Measurements from ENCODE around the gene SNED1.
"Not testable (repeated sequence)": the region's sequence is repeated elsewhere in the genome, so short reads cannot be mapped to it uniquely, and the experiment has no call there.

Gene SNED1

DNA sequence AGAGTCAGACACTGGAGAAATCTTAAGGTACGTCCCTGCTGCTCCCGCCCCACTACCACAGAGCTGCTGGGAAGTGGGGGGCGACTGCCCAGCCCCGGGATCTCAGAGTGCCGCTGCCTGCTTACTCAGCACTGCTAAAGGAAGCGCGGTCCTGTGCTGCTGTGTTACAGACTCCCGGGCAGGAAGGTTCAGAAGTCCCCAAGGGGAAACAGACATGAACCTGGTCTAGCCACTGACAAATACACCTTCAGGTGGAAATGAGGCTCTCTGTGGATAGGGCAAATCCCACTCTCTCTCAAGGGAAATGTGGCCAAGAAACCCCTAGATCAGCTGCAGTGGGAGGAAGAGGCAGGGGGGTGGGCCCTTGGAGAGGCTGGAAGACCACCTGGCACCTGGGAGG lies 90.0 kb downstream of the SNED1 start:
- no peak for DNase-seq

DNA sequence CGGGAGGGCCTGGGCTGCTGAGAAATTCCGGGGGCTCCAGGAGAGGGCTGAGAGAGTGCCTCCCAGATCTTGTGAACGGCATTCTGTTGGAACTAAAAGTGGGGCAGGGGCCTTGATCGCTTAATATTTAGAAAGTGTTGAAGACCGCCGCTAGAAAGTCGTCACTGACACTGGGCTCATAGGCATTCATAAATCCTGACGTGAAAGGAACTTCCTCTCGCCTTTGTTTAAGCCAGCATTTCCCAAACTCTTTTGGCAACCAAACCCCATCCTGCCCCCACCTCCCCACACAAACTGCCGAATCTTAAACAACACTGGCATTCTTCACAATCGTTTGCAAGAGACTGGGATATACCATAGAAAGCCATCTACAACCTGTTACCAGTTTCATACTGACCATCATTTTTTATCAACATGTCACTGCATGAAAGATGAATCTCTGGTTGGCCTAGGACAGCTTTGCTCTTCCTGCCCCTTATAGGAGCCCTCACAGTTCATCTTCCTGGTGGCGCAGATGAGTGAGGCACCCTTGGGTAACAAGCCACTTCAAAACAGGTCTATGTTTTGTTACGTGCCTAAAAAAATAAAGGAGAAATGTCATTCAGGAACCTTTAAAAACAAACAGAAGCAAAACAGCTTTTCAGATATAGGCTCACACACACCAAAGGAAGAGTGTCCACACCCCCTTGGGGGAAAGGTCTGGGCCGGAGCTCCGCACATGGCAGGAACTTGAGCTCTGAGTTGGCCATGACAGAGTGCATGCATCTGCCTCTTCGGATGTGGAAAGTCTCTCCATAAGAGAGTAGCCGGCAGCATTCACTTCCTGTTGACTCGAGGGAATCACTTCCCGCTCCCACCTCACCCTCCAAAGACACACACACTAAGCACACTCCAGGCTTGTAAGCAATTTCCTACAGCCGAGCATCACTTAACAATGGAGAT lies 90.6 kb downstream of the SNED1 start:
- DNase-seq: no peak

DNA sequence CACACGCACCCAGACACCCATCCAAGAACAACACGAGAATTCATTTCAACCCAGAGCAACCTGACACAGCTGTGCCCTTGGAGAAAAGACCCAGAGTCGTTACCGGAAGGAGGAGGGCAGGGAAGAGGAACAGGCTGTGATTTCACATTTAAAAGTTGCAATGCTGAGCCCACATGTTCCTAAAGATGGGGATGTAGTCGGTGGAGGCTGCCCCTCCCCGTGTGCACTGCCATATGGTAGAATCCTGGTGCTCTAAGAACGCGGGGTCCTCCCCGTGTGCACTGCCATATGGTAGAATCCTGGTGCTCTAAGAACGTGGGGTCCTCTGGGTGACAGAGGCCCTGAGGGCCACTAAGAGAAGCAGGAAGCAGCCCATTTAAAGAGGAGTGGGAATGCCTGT lies 92.8 kb downstream of the SNED1 start:
- DNase-seq: no peak

DNA sequence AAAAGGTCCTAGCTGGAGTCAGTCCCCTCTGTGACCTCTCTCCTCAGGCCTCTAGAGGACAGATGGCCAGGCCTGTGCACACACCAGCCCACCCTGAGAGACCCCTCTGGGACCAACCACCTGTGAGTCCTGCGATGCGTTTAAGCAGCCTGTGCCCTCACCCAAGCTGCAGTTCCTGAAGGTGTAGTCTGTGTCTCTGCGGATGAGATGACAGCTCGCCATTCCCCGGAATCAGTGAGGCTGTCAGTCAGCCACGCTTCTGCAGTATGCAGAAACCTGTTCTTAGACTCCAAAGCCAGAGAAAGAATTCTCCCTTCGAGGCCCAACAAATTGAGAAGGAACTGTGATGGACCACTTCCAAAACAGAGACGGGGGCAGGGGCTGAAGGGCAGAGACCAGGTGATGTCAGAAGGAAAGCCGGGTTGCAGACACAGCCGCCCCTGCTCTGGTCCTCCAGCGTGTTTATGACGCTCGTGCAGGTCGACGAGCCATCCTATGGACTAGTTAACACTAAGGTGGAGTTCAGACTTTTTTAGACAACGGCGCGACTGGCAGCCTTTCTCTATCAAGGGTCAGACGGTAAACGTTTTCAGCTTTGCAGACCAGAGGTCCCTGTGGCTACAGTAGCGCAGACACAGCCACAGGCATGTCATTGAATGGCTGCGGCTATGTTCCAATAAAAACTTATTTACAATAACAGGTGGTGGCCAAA lies 93.5 kb downstream of the SNED1 start:
- DNase-seq: no peak

DNA sequence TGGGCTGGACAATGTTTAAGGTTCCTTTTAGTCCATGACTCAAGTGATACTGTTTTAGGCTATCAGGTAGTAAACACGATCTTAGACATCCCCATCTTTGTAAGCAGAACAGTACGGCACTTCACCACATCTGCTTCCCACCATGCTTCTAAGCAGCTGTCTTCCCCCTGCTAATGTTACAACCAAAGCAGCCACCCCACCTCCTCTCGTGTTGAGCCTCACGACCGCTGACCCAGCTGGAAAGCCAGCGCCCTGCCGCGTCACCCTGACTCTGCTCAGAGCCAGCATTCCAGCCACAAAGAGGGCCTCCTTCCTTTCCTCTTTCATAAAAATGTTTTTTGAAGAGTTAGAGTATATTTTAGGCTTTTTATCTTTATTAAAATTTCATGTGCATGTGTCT lies 94.3 kb downstream of the SNED1 start:
- no peak for DNase-seq

DNA sequence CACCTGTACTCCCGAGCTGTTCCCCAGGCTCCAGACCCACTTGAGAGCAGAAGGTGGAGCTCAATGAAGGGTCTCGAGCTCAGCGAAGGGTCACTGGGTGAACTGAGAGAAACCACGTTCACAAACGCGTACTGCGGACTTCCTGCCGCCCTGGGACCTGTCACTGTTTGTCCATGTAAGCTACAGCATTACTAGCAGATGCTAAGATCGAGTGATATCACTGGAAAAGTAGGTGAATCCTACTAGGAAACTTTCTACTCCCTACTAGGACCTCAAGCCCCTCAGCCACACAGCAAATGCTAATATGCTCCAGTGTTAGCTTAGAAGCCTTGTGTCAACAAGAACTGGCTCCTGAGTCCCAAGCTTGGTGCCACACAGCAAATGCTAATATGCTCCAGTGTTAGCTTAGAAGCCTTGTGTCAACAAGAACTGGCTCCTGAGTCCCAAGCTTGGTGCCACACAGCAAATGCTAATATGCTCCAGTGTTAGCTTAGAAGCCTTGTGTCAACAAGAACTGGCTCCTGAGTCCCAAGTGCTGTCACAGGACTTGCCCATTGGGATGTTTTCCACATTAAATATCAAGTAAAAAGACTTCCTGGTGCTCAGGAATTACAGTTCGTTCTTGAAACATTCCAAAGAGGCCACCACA lies 94.8 kb downstream of the SNED1 start:
- DNase-seq: not testable (repeated sequence)

DNA sequence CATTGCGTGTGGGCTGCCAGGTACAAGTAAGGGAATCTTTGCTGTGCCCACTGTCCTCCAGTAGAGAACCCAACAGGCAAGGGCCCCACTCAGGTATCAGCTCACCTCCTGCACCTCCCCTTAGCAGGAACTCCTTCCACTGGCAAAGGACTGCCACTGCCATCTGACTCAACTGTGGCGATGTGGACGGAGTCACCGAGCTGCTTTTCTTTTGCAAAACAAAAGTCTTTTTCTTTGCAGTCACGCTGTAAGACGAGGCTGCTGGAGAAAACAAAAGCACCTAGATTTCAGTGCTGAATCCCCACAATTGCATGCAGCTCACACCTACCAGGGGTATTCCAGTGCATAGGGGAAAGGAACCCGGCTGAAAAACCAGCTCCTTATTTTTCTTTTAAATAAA lies 95.8 kb downstream of the SNED1 start:
- no peak for DNase-seq

DNA sequence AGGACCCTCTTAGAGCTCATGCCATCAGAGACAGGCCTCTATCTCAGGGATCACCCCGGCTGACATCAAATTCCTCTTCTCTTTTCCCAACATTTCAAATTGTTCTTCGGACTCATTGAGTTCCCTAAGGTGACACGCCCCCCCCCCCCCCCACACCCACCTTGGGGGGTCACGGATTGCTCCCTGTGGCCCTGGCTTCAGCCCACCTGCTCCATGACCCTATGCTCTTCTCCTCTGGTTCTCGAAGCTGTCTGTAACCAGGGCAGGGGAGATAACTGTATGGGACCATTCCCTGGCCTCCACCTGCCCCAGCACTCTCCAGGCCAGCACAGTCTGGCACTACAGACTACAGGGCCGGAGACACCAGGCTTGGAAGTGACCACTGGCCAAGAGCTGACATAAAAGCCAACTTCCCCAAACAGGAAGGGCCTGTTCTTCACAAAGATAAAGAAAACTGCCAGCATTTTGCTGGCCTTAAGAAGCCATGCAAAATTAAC lies 96.6 kb downstream of the SNED1 start:
- DNase-seq: no peak

DNA sequence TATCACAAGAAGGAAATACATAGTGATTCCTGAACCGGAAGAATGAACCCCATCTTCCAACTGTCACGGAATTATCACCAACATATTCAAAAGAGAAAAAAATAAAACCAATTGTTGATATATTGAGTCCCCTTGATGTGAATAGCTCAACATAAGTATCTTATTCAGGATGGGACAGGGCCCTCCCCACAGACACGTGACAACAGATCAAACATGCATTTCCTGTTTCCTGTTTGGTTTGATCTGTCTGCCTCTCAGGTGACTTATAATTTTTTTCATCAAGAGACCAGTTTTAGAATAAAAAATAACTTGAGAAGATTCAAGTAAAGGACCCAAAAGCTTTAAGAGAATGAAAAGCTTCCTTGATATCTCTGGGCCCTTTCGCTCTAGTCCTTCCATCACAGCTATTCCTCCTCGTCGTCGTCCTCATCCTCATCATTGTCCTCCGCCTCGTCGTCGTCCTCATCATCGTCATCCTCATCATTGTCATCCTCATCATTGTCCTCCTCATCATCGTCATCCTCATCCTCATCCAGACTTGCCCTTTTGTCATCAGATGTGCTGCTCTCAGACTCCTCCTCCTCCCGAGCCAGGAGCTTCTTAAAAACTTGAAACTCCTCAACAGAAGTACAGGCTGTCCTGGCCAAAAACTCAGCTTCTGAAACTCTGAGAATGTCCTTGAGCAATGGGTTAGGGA lies 97.3 kb downstream of the SNED1 start:
- no peak for DNase-seq

DNA sequence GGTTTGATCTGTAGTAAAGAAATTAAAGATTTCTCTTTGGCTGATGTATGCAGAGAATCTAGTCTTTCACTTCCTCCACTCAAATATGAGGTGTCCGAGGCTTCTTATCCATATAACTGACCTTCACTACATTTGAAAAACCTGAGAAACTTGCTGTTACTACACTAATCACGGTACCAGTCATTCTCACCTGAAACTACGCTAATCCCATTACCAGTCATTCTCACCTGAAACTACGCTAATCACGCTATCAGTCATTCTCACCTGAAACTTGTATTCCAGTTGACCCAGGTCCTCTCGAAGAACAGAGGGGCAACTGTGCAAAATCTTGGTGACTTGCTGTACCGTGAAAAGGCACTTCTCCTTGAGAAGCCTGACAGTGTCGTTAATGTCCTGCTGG lies 98.6 kb downstream of the SNED1 start:
- DNase-seq: no peak

DNA sequence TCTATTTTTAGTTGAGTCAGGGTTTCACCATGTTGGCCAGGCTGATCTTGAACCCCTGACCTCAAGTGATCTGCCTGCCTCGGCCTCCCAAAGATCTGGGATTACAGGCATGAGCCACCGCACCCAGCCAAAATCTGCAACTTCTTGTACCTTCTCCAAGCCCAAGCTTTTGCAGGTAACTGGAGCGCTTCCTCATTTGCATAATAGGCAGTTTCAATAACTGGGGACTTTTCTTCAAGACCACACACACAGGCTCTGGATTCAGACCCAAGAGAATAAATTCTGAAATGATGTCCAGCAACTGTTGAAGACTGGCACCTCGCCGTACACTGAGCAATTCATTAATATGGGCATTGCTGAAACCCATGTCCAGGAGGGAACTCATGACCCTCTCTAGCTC lies 100.8 kb downstream of the SNED1 start:
- DNase-seq: no peak

DNA sequence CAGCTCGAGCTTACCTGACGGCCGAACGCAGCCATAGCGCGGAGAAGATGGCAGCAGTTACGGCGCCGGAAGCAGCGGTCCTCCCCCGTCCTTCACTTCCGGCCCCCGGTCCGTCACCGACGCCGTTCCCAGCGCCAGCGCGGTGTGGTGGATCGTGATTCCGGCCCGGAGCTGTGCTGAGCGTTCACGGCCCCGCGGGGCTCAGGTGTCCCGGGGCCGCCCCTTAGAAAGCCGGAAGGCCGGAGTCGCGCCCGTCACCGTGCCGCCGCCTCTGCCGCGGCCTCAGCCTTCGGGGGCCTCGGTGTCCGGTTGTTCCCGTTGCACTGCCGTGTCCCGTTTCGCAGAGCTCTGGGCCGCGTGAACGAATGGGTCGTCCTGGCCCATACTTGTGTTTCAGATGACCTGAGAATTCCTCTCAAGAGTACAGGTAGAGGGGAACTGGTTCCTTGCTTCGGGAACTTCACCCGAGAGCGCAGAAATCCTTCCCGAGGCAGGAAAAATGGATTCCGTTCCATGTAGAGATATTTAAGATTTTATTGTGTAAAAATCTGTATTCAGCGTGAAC lies 103.9 kb downstream of the SNED1 start, which contains the start of gene MTERF4:
Gene MTERF4, minus strand, starts transcription at position 49 of the 565 bp plus-strand sequence. Its CDS starts 14 bp downstream, at position 35.
- peak; percentile 86 for DNase-seq

DNA sequence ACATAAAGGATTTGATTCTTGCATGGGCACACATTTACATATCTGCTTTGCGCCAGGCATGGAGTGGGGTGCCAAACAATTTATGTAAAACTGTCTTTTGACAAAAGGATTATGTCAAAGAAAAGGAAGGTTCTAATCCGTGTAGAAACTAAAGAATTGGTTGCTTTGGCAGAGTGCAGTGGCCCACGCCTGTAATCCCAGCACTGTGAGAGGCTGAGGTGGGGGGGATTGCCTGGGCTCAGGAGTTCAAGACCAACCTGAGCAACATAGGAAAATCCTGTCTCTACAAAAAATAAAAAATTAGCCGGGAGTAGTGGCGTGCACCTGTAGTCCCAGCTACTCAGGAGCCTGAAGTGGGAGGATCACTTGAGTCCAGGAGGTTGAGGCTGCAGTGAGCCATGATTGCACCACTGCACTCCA lies 104.8 kb downstream of the SNED1 start:
- DNase-seq: no peak

DNA sequence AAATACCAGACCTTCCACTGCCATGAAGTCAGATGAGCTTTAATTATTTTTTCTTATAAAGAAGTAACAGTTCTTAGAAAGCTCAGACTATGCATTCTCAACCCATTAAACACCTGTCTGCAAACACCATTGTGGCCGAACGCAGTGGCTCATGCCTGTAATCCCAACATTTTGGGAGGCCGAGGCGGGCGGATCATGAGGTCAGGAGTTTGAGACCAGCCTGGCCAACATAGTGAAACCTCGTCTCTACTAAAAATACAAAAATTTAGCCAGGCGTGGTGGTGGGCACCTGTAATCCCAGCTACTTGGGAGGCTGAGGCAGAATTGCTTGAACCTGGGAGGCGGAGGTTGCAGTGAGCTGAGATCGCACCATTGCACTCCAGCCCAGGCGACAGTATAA lies 106.2 kb downstream of the SNED1 start:
- not testable (repeated sequence) for DNase-seq

DNA sequence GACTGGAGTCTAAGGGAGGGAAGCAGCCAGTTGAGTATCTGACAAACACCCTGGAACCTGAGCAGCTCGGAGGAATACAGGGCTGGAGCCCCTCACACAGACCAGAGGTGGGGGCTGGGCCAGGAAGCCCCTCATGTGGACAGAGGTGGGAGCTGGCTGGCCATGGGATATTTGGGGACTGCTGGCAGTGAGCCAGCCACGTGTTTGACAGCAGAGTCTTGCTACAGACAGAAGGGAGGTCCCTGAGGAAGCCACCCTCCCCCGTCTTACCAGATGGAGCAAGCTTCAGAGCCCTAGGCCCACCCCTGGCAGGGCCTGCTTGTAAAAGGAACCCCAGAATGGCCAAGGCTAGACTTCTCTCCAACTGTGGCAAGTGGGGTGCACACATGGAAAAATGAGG lies 107.2 kb downstream of the SNED1 start:
- DNase-seq: no peak

DNA sequence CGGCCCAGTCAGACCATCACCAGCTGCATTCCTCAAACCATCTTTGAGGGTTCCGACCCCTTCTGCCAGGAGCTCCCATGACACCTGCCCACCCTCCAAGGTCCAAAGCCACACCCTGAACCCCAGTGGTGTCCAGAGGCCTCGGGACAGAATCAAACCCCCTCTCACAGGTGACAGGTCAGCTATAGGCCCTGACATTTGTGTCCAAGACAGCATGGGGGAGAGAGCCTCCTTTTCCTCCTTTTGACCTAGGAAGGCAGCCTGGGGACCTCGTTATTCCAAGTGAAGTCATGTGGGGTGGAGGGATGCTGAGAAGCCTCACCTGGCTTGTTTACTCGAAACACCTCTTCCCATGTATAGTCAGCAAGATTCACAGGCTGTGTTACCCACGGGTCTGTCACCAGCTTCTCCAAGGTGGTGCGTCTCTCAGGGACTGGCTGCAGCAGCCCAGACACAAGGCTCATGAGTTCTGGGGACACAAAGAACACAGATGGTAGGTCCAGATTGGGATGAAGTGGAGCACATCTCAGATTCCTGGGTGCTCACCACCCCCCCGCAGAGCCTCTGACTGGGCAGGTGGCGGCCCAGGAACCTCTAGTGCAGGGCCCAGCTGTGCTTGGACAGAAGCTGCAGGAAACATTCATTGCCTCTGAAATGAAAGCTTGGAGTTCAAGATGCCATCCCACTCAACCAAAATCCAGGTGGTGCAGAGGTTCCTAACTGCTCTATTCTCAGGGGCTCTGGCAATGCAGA lies 108.8 kb downstream of the SNED1 start:
- DNase-seq: no peak

DNA sequence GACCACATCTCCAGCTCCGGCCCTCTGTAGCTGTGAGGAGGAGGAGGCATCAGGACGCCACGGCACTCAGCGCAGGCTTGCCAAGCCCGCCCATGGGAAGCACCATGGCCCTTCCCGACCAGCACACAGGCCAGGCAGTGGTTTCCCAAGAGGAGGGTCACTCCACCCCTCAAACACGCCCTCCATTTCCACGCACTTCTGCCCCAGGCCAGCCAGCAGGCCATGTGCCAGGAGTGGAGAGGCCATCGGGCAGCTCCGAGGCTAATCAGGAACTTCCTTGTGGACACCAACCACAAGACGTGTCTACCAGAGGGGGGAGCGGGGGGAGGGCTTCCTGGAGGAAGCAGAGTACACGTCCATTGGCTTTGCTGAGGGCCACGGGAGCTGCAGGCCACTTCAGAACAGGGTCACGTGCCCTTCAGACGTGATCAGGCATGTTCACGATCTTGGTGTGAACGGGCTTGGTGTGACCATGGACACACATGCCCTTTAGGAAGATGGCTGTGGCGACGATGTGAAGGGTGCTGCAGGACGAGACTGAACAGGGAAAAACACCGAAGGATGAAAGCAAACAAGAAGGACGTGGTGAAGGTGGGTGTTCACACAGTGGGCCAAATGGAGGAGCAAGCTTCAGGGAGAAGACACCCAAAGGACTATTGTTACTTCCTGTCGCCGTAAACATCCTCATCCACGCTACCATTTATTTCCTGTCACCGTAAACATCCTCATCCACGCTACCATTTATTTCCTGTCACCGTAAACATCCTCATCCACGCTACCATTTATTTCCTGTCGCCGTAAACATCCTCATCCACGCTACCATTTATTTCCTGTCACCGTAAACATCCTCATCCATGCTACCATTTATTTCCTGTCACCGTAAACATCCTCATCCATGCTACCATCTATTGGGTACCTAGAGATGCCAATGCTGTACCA lies 110.1 kb downstream of the SNED1 start:
- peak; percentile 14 for DNase-seq

DNA sequence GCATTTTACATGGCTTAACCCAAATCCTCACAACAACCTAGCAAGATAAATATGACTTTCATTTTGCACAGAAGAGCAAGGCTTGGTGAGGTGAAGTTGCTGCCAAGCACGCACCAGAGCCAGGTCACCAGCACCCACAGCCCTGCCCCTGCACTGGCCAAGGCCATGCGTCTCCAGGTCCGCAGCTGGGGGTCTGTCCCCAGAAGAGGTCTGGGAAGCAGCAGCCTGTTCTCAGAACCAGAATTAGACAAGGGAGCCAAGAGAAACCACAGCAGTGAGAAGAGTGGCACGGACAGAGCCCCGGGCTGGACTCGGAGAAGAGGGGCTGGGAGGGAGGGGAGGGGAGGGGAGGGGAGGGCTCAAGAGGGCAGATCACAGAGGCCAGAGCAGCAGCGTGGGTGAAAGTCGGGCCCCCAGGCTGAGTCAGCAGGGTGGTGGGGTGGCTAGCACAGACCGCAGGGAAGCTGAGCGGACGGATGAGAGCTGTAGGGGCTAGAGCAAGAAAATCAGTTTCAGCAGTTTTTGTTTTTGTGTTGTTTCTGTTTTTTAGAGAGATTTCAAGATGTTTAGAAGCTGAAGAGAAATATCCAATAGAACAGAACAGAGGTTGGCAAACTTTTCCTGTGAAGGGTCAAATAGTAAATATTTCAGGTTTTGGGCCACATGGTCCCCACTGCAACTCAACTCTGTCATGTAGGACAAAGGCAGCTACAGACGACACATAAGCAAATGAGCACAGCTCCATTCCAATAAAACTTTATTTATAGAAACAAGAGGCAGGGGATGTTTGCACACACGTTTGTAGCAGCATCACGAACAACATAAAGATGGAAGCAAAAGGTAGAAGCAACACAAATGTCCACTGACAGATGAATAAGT lies 111.0 kb downstream of the SNED1 start:
- DNase-seq: no peak

DNA sequence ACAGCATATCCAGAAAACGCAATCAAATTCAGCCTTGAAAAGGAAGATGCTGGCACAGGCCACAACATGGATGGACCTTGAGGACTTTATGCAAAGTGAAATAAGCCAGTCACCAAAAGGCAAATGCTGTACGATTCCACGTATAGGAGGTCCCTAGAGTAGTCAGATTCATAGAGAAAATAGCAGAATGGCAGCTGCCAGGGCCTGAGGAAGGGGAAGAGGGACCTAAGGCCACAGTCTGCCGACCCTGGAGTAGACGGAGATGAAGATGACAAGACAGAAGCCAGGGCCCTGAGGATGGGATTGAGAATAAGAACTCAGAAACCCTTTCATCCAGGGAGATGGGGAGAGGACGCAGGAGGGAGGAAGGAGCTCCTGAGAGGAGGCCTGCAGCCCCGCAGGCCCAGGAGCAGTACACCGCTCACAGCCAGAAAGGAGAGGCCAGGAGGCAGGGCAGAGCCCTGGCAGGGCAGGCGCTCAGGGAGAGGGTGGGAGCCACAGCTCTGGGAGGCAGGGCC lies 111.7 kb downstream of the SNED1 start:
- DNase-seq: no peak
